ENCODE measurements around the gene CCL22.

Gene CCL22

DNA sequence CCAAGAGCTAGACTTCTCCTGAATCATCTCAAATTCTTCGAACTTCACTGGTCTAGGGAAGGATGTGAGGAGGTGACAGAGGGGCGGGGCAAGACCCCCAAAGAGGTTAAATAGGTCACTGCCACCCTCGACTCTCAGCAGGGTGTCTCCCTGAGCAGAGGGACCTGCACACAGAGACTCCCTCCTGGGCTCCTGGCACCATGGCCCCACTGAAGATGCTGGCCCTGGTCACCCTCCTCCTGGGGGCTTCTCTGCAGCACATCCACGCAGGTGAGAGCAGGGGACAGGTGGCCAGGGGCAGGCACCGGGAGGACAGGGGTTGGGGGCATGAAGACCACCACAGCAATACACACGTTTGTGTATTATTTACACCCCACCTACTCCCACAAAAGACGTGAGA, 55.1 kb downstream of the CCL22 start:
- Histone ChIP-seq H3K4me1 (ENCODE audit: control insufficient read depth, insufficient read depth, low read length) (peaks cover 29% of the 10 kb centered on the region), H3K27ac (ENCODE audit: low read depth, low read length) (no peak overlapping the region), H3K4me3 (ENCODE audit: low read depth, low read length) (no peak overlapping the region), H3K27me3 (ENCODE audit: control insufficient read depth, insufficient read depth, low read length) (no peaks in the 10 kb centered on the region), H3K9ac (ENCODE audit: low read length) (no peak overlapping the region), H3K9me3 (ENCODE audit: control insufficient read depth, insufficient read depth, low read depth, low read length) (no peaks in the 10 kb centered on the region), H3K36me3 (ENCODE audit: control insufficient read depth, insufficient read depth, low read length) (no peaks in the 10 kb centered on the region)
